ENCODE results near the gene COQ8A. TPM values are rescaled to one million over a fixed set of nuclear protein-coding genes. Genes with fewer than 3 reads are reported as not detected.

Gene COQ8A
- total and polyA plus RNA-seq, 2 experiments from 2014 or later = 25.2 to 37.4 TPM

GRCh38 chr1:227002531-227003049 is 62.5 kb downstream of the COQ8A start (continued):
- TF ChIP-seq ZNF462 (CRISPR knock-in tag; IDR thresholded peaks at IDR 0.05) (no peak), ETS1 (IDR thresholded peaks at IDR 0.05) (no peak), CREB1 (CRISPR knock-in tag; IDR thresholded peaks at IDR 0.05; ENCODE audit: low read depth) (no peak), EZH2phosphoT487 (IDR thresholded peaks at IDR 0.05; ENCODE audit: unreplicated experiment) (no peak), ZNF114 (CRISPR knock-in tag; IDR thresholded peaks at IDR 0.05) (no peak), EZH2 (IDR thresholded peaks at IDR 0.05; ENCODE audit: low read depth, unreplicated experiment) (no peak), STAT1 (IDR thresholded peaks at IDR 0.05; ENCODE audit: unreplicated experiment) (no peak), POLR2AphosphoS5 (IDR thresholded peaks at IDR 0.05; ENCODE audit: low read depth) (no peak), CTCF (conservative IDR thresholded peaks at IDR 0.05; ENCODE audit: low read depth in 2 of 2) (no peak), NANOG (IDR thresholded peaks at IDR 0.05; ENCODE audit: borderline replicate concordance) (no peak), JUNB (IDR thresholded peaks at IDR 0.05; ENCODE audit: unreplicated experiment) (no peak)
